ENCODE data around the gene NHSL1. TPM values are rescaled to one million over a fixed set of nuclear protein-coding genes. Genes with fewer than 3 reads are reported as not detected.

Gene NHSL1
- total RNA-seq, 2 experiments from 2014 or later: 0.06 to 0.08 TPM

DNA sequence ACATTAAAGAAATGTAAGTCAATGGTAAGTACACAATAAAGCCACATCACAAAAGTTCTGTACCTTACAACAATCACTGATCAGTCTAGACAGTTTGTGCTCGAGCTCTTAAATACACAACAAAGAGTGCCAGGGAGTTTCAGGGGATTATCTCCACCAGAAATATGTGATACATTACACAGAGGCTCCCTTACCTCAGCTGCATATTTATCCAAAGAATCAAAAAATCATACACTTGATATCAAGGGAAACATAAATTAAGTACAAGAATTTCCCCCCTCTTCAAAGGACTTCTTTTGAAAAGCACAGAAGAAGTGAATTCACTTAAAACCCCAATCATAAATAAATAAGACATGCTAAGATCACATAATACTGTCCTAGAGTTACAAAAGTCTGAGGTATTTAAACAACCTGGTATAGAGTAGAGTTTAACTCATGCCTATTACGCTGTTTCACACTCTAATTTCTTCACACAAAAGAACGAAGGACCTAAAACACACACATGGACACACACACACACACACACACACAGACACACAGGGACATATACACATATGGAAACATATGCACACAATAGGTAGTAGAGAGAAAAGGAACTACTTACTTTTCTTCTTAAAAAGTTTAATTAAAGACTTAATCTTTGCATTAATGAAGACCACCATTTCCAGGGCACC lies 528 bp downstream of the NHSL1 start:
- no peak overlapping the region for H3K4me3 ChIP-seq (ENCODE audit: low read length)
- no peak overlapping the region for H3K27ac Mint-ChIP-seq
- ChIA-PET CTCF (no interaction called here), POLR2A (no interaction called here)
- H3K36me3 ChIP-seq (ENCODE audit: insufficient read depth, low read length): no peaks in the 10 kb centered on the region
- H3K4me3 Mint-ChIP-seq: no peak overlapping the region
- TF ChIP-seq CTCF (IDR thresholded peaks at IDR 0.05): no peak
- DNase-seq: no peak
- H3K27me3 ChIP-seq (ENCODE audit: control insufficient read depth in 1 of 2, insufficient read depth in 2 of 2, low read length in 2 of 2): peaks cover 0 to 3% of the 10 kb centered on the region in 2 experiments
- no peaks in the 10 kb centered on the region for H3K9me3 ChIP-seq (ENCODE audit: control insufficient read depth in 1 of 2, insufficient read depth in 1 of 2, low read length in 2 of 2)
- H3K36me3 Mint-ChIP-seq (ENCODE audit: low read depth): no peaks in the 10 kb centered on the region
- H3K27me3 Mint-ChIP-seq: peaks cover 12% of the 10 kb centered on the region
- no peak overlapping the region for H3K27ac ChIP-seq (ENCODE audit: low read depth in 1 of 2, low read length in 2 of 2)
- intact Hi-C loops (cut with DNase I, micrococcal nuclease): no loop called here
- H3K4me1 ChIP-seq (ENCODE audit: insufficient read depth, low read length): no peaks in the 10 kb centered on the region
- H3K9me3 Mint-ChIP-seq: no peaks in the 10 kb centered on the region
- H3K4me1 Mint-ChIP-seq (ENCODE audit: low read depth): peaks cover 4% of the 10 kb centered on the region
- no peak for ATAC-seq (ENCODE audit: poor library complexity)

- no peak for TF ChIP-seq CTCF (IDR thresholded peaks at IDR 0.05)
- no peak overlapping the region for H3K27ac ChIP-seq (ENCODE audit: low read depth in 1 of 2, low read length in 2 of 2)
- peaks cover 12% of the 10 kb centered on the region for H3K27me3 Mint-ChIP-seq
- H3K4me1 Mint-ChIP-seq (ENCODE audit: low read depth): peaks cover 4% of the 10 kb centered on the region
- peaks cover 0 to 3% of the 10 kb centered on the region in 2 experiments for H3K27me3 ChIP-seq (ENCODE audit: control insufficient read depth in 1 of 2, insufficient read depth in 2 of 2, low read length in 2 of 2)
- CTCF ChIA-PET: interaction anchor here (1.3 kb wide), 1 partner anchor 11 kb away, joined by 3 read pairs; no protein-coding TSS in a partner anchor
- H3K36me3 Mint-ChIP-seq (ENCODE audit: low read depth): no peaks in the 10 kb centered on the region
- no peaks in the 10 kb centered on the region for H3K4me1 ChIP-seq (ENCODE audit: insufficient read depth, low read length)
- H3K36me3 ChIP-seq (ENCODE audit: insufficient read depth, low read length): no peaks in the 10 kb centered on the region
- H3K4me3 ChIP-seq (ENCODE audit: low read length): no peak overlapping the region
- no peak overlapping the region for H3K27ac Mint-ChIP-seq
- DNase-seq (no peak), ATAC-seq (ENCODE audit: poor library complexity) (no peak)
- H3K9me3 Mint-ChIP-seq: no peaks in the 10 kb centered on the region
- intact Hi-C loops (cut with DNase I, micrococcal nuclease): no loop called here
- H3K4me3 Mint-ChIP-seq: no peak overlapping the region
- no peaks in the 10 kb centered on the region for H3K9me3 ChIP-seq (ENCODE audit: control insufficient read depth in 1 of 2, insufficient read depth in 1 of 2, low read length in 2 of 2)
- POLR2A ChIA-PET: interaction anchor here (0.6 kb wide), 1 partner anchor 34 kb away, joined by 3 read pairs; no protein-coding TSS in a partner anchor
These were observed 2.0 kb downstream of the NHSL1 start for GRCh38 chr6:138497286-138497685.

DNA sequence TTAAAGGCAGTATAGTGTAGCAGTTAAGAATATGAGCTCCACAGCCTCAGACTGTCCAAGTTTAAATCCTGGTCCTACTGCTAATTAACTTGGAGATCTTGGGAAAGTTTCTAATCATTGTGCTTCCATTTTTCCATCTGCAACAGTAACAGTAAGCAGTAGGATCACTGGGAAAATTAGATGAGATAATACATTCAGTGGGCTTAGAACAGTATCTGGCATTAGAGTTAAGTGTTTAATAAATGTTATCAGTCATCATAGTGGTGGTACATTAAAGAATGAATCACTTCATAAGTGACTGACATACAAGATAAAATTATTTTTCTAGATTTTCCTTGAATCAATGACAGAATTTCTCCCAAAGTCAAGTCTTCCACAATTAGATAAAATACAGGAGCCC lies 5.0 kb downstream of the NHSL1 start:
- H3K9me3 Mint-ChIP-seq: no peaks in the 10 kb centered on the region
- Histone ChIP-seq H3K27me3 (ENCODE audit: control insufficient read depth in 1 of 2, insufficient read depth in 2 of 2, low read length in 2 of 2) (no peaks in the 10 kb centered on the region), H3K4me1 (ENCODE audit: insufficient read depth, low read length) (no peaks in the 10 kb centered on the region), H3K4me3 (ENCODE audit: low read length) (no peak overlapping the region), H3K9me3 (ENCODE audit: control insufficient read depth in 1 of 2, insufficient read depth in 1 of 2, low read length in 2 of 2) (no peaks in the 10 kb centered on the region), H3K27ac (ENCODE audit: low read depth in 1 of 2, low read length in 2 of 2) (no peak overlapping the region), H3K36me3 (ENCODE audit: insufficient read depth, low read length) (no peaks in the 10 kb centered on the region)
- POLR2A ChIA-PET: no interaction called here
- DNase-seq (no peak), ATAC-seq (ENCODE audit: poor library complexity) (no peak)
- no peak overlapping the region for H3K4me3 Mint-ChIP-seq
- H3K27me3 Mint-ChIP-seq: peaks cover 12% of the 10 kb centered on the region
- intact Hi-C loops (cut with DNase I, micrococcal nuclease): no loop called here
- H3K27ac Mint-ChIP-seq: no peak overlapping the region
- CTCF ChIA-PET: no interaction called here
- TF ChIP-seq CTCF (IDR thresholded peaks at IDR 0.05): no peak
- no peaks in the 10 kb centered on the region for H3K36me3 Mint-ChIP-seq (ENCODE audit: low read depth)
- peaks cover 1% of the 10 kb centered on the region for H3K4me1 Mint-ChIP-seq (ENCODE audit: low read depth)
